HepG2 (cell line): ENCODE results near the gene NDRG3.

Experiments used
- CREM ChIP-seq, 2 experiments: sonication (generic) in 1 of 2; formaldehyde crosslinking in 1 of 2; IDR thresholded peaks; 2 replicates each; pipeline versions ENCODE4 v1.4.0 to v1.6.1; 2016 to 2020; ENCODE audit warnings: antibody characterized with exemption in 1 of 2, mild to moderate bottlenecking in 1 of 2, missing genetic modification reagents in 1 of 2
- EP300 ChIP-seq, 3 experiments: sonication (generic) in 1 of 3; formaldehyde crosslinking in 1 of 3; IDR thresholded peaks; 2 replicates each; pipeline versions ENCODE4 v1.5.1 to v1.6.1; 2011 to 2020; ENCODE audit warnings: low read depth in 2 of 3, low read length in 2 of 3, borderline replicate concordance in 1 of 3, improper control_type of control experiment in 1 of 3, mild to moderate bottlenecking in 1 of 3, missing genetic modification reagents in 1 of 3, moderate library complexity in 1 of 3
- POLR2AphosphoS5 ChIP-seq: IDR thresholded peaks from 2 replicates; pipeline ENCODE4 v1.6.1; 2012; ENCODE audit warnings: low read depth, low read length
- ZBTB1 ChIP-seq: sonication (generic); formaldehyde crosslinking; IDR thresholded peaks from 2 replicates; pipeline ENCODE4 v1.4.0; 2020; ENCODE audit warnings: missing genetic modification reagents, borderline replicate concordance
- ZFX ChIP-seq: sonication (generic); formaldehyde crosslinking; IDR thresholded peaks from 2 replicates; pipeline ENCODE4 v1.4.0; 2020; ENCODE audit warnings: mild to moderate bottlenecking, low read depth, missing genetic modification reagents, moderate library complexity
- ZNF383 ChIP-seq: sonication (generic); formaldehyde crosslinking; IDR thresholded peaks from 2 replicates; pipeline ENCODE4 v1.4.0; 2020; ENCODE audit warnings: missing genetic modification reagents, mild to moderate bottlenecking, borderline replicate concordance

DNA sequence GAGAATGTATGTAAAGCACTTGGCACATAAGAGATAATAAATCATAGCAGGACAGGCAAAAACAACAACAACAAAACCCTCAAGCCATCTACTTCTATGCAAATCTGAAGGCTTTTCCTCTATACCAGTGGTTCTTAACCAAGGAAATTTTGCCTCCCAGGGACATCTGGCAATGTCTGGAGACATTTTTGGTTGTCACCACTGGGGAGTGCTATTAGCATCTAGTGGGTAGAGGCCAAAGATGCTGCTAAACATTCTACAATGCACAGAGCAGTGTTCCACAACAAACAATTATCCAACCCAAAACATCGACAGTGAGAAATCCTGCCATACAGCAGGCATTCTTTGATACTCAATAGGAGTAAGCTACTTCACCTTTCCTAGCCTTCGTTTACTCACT, 28.2 kb downstream of the NDRG3 start:
- TF ChIP-seq POLR2AphosphoS5 (no peak), EP300 (IDR thresholded peaks at IDR 0.05; ENCODE audit: low read depth in 2 of 2, low read length in 2 of 2) (no peak), EP300 (CRISPR knock-in tag; IDR thresholded peaks at IDR 0.05; ENCODE audit: borderline replicate concordance) (no peak), CREM (IDR thresholded peaks at IDR 0.05) (no peak), CREM (CRISPR knock-in tag; IDR thresholded peaks at IDR 0.05) (no peak), ZNF383 (CRISPR knock-in tag) (no peak), ZBTB1 (no peak), ZFX (CRISPR knock-in tag) (no peak)
